ENCODE measurements around the gene PTPRN. TPM values are rescaled to one million over a fixed set of nuclear protein-coding genes. Genes with fewer than 3 reads are reported as not detected.

Gene PTPRN
- total RNA-seq, 1 experiment from 2014 or later = not detected

DNA sequence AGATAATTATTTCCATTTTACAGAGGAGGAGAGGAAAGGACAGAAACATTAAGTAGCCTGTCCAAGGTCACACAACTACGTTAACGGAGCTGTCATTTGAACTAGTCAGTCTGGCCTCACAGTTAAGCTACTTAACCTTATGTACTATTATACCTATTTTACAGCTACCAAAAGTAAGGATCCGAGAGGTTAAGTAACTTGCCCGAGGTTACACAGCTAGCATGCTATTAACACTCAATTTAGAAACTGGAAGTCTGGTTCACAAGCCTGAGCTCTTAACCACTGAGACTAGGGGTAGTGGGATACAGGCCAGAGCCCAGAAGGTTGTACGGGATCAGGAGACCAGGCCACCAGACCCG is 64.4 kb downstream of the PTPRN start:
- ChIA-PET POLR2A (interaction anchor here (0.8 to 2.5 kb wide), 4 partner anchors 9 to 30 kb away, joined by 3 to 8 read pairs (median 7); partner anchors contain the start of genes ANKZF1, ATG9A and TUBA4A), CTCF (interaction anchor here (1.0 to 2.6 kb wide), 3 partner anchors 33 to 50 kb away, joined by 3 to 19 read pairs (median 3); partner anchors contain the start of gene DNAJB2), RAD21 (ENCODE audit: low non-redundant PET in 1 of 2, low total read pairs in 2 of 2, uncharacterized antibody in 2 of 2, unreplicated experiment in 2 of 2) (no interaction called here)
- BruUV-seq (replicated peaks) = TSS peak; percentile 79
- Histone ChIP-seq H3K36me3 (ENCODE audit: control insufficient read depth in 1 of 2, insufficient read depth in 2 of 2, low read length in 2 of 2) (peaks cover 0 to 5% of the 10 kb centered on the region in 2 experiments; a peak in 2 of 4 replicates), H3K4me2 (ENCODE audit: low read length) (peak overlapping the region; percentile 87), H4K20me1 (ENCODE audit: insufficient read depth) (no peaks in the 10 kb centered on the region), H2AFZ (ENCODE audit: low read depth, low read length, poor library complexity, severe bottlenecking) (peak overlapping the region; percentile 17), H3K27me3 (ENCODE audit: insufficient read depth, low read length) (no peaks in the 10 kb centered on the region), H3K9me3 (ENCODE audit: control insufficient read depth in 1 of 2, insufficient read depth in 1 of 2, low read depth in 1 of 2, low read length in 2 of 2) (no peaks in the 10 kb centered on the region), H3K4me3 (replicated peaks in 1 of 2; ENCODE audit: low read depth in 1 of 2, low read length in 2 of 2) (peak overlapping the region; percentile 80 to 96), H3K79me2 (ENCODE audit: insufficient read depth, low read length) (peaks cover 14% of the 10 kb centered on the region; the same call in 1 of the 2 replicates), H3K9me2 (ENCODE audit: insufficient read depth) (no peaks in the 10 kb centered on the region), H3K4me1 (ENCODE audit: control insufficient read depth in 1 of 2, insufficient read depth in 2 of 2, low read length in 2 of 2) (peaks cover 22 to 33% of the 10 kb centered on the region in 2 experiments), H3K27ac (ENCODE audit: low read depth, low read length) (peak overlapping the region; percentile 79), H3K9ac (ENCODE audit: low read length) (peak overlapping the region; percentile 82)
- ATAC-seq = no peak
- intact Hi-C loops (cut with micrococcal nuclease) = no loop called here
- DNase-seq (ENCODE audit: low read depth, low spot score) = no peak
- TF ChIP-seq EZH2phosphoT487 (IDR thresholded peaks at IDR 0.05; ENCODE audit: borderline replicate concordance) = no peak
- TF ChIP-seq MAX (IDR thresholded peaks at IDR 0.05) = no peak
- no peak for TF ChIP-seq EZH2 (IDR thresholded peaks at IDR 0.05)
- TF ChIP-seq SP1 (IDR thresholded peaks at IDR 0.05; ENCODE audit: low read depth) = no peak
- TF ChIP-seq RAD21 (IDR thresholded peaks at IDR 0.05; ENCODE audit: low read depth) = no peak
- TF ChIP-seq TCF7L2 (IDR thresholded peaks at IDR 0.05; ENCODE audit: borderline replicate concordance, extremely low read depth, insufficient read depth, insufficient read length) = no peak
- TF ChIP-seq ZBTB33 (IDR thresholded peaks at IDR 0.05; ENCODE audit: extremely low read depth, insufficient replicate concordance, low read length) = no peak
- TF ChIP-seq ATF3 (IDR thresholded peaks at IDR 0.05) = no peak
- TF ChIP-seq FOSL1 (IDR thresholded peaks at IDR 0.05; ENCODE audit: low read depth) = no peak
- no peak for TF ChIP-seq POLR2A (IDR thresholded peaks at IDR 0.05; ENCODE audit: borderline replicate concordance, extremely low read depth, insufficient read depth, insufficient read length)

All from HCT116 (cell line).